LoVo (cell line): ENCODE results near the gene ZSWIM6.
"Not testable (repeated sequence)": the region's sequence is repeated elsewhere in the genome, so short reads cannot be mapped to it uniquely, and the experiment has no call there.

ENCODE experiments used
- DNase-seq: peaks from one replicate; pipeline ENCODE4 v3.0.0-alpha.2; 2016; ENCODE audit warnings: low spot score

Gene ZSWIM6

DNA sequence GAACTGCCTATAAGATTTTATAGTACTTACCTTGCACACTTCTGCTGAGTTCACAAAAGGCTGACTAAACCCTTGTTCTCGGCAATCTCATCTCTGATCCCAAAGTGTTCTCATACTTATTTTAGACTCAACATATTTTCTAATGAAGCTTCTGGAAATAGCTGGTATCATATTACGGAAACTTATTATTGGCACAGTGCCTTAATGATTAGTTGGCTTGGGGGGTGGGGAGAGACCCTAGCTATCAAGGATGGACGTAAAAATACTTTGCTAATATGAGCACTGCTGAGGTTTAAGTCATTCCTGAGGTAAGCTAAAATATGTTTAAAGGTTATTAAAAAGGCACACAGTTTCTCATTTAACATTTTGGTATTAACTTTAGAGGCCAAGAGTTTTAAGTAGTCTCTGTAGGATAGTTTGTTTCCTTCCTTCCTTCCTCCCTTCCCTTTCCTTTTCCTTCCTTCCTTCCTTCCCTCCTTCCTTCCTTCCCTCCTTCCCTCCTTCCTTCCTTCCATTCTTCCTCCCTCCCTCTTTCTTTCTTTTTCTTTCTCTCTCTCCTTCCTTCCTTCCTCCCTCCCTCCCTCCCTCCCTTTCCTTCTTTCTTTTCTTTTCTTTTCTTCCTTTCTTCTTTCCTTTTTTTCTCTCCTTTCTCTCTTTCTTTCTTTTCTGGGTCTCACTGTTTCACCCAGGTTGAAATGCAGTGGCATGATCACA lies 31.5 kb downstream of the ZSWIM6 start:
- DNase-seq, result no peak

DNA sequence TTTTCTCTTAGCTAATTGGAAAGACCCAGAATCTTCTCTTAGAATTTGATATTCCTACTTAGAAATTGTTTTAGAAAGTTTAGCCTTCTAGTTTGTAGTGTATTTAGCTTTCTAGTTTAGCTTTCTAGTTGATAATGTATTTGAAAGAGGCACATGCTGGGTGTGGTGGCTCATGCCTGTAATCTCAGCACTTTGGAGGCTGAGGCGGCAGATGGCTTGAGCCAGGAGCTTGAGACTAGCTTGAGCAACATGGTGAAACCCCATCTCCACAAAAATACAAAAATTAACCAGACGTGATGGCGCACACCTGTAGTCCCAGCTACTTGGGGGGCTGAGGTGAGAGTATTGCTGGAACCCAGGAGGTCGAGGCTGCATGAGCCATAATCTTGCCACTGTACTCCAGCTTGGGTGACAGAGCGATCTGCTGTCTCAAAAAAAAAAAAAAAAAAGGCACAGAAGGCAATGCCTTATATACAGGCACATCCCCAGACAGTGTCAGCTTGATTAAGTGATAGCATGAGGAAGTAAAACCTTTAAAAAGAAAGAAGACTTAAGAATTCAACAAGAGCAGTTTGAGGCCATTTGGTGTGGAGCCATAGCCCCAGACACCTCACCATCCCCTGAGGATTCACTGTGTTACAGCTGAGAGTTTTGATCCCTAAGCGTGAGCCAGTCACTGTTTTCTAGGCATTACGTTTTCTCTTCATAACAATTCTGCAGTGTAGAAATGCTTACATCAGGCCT lies 34.6 kb downstream of the ZSWIM6 start:
- no peak for DNase-seq

DNA sequence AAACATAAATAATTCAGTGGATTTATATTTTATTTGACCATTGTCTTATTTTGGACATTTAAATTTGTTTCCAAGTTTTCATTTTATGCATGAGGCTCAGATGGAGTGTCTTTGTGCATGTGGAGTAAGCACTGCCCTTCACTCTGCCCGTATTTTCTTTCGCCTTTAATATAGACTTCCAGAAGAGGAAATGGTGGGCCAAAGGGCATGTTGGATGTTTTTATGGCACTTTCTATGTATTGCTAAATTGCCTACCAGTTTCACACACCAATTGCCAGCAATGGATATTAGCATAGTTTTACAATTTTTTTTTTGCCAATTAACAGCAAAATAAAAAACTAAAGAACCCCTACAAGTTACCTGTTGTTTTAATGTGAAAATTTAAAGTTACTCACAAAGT lies 38.4 kb downstream of the ZSWIM6 start:
- DNase-seq, result no peak

DNA sequence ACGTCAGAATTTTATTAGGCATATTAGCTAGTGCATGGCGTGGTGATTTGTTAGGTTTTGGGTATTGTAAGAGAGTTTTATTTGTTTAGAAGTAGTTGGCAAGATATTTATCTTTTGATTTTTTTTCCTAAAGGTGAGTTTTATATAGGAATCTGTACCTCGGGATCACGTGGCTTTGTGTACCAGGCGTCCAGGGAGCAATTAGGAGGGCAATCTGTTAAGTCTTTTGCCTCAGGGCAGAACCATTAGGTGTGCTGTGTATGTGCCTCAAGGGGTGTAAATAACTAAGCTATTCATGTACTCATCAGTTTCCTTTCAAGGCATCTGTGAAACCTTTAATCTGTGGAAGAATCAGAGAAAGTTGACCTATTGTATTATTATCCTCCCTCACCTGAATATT lies 39.4 kb downstream of the ZSWIM6 start:
- DNase-seq, result peak; percentile 18

DNA sequence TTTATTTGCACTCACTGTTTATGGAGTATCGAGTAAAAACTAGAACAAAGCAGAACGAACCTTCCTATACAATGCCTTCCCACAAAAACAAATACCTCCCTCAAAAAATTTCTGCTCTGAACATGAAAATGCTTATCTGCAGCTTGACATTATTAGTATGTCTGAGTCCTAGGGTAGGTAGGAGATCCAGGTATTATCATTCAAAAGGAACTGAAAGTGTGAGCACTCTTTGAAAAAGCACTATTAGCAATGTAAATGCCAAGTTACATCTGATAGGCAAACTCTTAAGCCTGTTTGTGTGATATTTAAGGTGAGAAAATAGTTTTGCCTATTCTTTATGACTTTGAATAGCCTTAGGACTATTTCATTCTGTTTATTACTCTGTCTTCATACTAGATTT lies 47.6 kb downstream of the ZSWIM6 start:
- no peak for DNase-seq

DNA sequence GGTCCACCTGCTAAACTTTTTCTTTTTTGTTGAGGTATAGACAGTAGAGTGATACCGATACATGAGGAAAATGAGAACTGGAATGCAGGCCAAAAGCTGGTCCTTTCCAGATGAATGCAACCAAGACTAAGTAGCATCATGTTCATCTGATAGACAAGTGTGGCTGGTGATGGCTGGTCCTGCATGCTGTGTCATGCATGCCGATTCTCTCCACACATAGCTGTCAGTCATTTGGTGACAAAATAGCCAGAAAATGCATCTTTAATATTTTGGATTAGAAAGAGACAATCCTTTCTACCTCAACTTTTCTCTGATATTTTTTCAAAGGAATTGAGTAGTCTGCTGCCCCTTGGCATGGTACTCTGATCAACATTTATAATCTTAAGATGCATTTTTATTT lies 49.9 kb downstream of the ZSWIM6 start:
- no peak for DNase-seq

DNA sequence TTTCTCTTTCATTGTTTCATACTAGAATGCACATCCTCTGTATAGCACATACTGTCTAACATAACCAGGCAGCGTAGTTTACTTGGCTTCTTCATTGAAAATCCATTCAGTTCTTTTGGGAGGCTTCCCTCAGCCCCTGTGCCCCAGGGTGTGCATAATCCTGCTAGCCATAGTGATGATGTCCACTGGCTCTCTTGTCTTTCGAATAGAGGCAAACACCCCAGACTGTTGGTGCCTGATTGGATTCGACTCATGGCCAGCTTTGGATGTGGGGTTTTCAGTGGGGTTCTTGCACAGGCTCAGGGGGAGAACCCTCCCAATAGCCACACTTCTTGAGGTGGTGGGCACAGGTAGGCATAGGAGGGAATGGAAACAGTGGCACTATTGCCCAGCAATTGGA lies 53.6 kb downstream of the ZSWIM6 start:
- DNase-seq, result no peak

DNA sequence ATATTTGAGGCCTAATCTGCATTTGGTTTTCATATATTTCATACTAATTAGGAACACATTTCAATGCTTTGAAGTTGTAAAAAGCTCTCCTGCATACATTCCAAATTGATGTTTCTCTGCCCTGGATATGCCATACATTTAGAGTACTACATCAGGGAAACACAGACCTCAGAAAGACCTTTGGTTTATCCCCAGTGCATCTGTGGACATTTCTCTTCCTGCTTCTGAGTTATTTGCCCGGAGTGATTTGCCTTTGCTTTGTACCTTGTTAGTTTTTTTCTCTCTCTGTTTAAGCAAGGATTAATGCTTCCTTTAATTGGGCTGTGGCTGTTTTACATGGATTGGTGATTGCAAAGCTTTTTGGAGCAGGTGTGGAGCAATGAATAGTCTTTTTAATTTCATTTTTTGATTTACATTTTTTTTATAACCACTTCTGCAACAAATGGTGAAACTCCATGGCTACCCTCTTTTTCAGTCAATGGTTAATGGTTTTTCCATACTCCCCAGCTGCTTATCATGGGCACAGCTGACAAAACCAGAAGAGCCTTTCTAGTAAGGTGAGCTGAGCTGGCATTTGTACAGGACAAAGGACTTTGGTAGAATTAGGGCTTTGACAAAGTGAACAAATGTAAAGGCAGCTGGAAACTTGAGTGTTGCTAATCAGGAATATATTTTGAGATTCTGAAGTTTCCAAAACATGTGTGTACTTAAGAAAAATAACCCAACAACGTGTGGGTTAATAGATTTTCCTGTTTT lies 54.2 kb downstream of the ZSWIM6 start:
- no peak for DNase-seq

DNA sequence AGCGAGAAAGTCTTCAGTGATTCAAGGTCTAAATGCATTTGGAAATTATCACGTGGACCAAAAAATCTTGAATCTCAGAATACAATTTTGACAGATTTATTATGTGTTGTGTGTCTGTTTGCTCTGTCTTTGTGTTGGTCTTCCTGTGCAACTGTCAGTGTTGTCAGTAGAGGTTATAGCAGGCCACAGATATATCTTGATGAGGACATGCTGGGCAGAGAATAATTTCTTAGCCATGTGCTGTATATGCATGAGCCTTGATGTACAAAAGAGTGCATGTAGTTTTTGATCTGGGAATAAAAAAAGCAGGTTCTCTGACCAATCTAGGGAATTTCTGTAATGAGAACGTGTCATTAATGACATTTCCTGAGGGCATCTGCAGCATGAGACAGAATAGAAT lies 57.6 kb downstream of the ZSWIM6 start:
- DNase-seq, result no peak

DNA sequence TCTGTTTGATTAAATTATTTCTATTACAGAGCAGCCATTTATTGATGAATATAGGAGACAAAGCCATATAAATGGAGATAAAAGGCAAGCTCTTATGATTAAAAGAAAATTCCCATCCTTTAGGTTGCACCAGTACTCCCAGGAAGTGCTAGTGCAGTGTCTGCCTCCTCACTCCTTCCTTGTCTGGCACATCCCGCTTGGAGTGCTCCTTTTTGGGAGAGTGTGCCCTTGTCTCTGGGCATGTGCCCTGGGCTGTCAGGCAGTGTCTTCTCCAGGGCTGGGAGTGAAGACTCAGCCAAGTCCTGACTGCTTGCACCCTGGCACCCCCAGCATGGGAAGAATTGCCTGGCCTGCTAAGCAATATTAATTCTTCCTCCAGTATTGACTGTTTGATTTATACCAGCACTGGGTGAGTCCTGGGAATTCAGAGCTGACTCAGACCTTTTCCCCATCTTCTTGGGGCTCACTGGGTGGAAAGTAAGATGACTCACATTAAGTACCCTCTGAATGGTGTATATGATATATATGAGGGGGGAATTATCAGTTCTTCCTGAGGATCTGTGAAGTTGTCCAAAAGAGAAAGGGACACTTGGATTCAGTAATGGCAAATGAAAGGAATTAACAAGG lies 62.1 kb downstream of the ZSWIM6 start:
- no peak for DNase-seq

DNA sequence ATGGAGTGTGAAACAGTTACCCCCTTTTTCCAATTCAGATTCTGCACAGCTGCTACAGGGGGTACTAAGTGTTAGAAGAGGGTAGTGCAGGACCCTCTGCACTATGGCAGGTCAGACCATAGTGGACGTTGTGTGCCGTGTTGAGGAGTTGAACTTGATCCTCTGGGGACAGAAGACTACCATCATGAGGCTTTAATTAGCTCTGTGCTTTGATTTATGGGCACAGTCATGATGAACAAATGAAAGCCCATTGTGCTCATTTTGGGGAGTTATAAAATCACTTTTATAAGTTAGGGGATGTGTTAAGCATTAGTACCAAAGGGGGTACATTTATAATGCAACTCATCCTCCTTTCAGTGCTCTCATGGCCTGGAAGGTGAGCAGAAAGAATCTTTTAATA lies 62.7 kb downstream of the ZSWIM6 start:
- DNase-seq, result no peak

DNA sequence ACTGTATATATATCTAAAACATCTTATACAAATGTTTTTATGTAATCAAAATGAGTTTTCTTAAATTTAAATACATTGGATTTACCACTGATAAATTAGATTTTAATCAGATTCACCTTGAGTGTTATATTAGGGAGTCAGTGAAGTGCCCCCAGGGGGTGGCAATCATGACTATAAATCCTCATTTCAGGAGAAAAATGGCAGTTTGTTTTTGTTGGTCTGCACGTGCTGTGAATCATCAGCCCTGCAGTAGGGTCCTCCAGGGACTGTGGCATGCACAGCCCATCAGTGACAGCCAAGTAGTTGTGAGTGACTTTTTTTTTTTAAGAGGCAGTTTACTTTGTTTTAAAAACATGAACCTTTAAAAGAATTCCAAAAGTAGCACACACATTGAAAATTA lies 65.2 kb downstream of the ZSWIM6 start:
- DNase-seq, result no peak

DNA sequence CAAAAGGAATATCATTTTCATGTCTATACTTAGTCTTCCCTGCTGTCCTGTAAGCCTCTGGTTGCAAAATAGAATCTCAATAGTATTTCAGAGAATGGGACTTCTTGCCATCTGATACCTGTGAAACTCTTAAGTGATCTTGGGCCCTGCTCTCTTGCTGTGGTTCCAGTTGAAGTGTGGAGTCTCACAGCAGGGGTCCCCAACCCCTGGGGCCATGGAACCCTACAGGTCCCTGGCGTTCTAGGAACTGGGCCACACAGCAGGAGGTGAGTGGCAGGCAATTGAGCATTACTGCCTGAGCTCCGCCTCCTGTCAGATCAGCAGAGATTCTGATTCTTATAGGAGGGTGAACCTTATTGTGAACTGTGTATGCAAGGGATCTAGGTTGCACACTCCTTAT lies 65.9 kb downstream of the ZSWIM6 start:
- DNase-seq, result no peak

DNA sequence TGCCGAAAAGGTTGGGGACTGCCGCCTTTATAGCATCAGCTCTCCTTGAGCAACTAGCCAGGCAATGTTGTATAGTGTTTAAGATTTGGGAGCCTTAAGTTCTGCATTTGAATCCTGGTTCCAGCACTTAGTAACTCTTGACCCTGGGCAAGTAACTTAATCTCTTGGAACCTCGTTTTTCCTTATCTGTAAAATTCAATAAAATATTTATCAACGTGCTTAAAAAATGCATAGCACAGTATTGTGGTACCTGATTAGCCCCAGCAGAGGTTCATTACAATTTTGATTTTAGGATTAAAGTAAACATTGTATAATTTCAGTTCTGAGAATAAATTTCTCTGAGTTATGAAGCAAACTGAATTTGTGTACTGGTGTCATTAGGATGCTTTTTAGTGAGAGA lies 66.4 kb downstream of the ZSWIM6 start:
- no peak for DNase-seq

DNA sequence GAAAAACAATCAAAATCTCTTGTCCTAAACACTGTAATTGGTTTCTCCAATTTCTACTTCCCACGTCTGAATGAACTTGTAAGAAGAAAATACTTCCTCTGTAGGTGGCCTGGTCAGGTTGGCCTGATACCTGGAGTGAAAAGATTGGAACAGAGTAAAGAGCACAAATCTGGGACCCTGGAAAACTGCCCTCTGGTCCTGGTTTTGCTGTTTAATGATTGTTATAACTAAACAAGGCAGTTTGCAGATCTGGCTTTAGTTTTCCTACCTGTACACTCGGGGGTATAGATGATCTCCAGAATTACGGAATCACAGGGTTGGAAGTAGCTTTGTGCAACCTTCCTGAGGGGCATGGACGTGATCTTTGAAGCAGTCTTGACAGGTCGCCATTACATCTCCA lies 67.6 kb downstream of the ZSWIM6 start:
- DNase-seq, result no peak

DNA sequence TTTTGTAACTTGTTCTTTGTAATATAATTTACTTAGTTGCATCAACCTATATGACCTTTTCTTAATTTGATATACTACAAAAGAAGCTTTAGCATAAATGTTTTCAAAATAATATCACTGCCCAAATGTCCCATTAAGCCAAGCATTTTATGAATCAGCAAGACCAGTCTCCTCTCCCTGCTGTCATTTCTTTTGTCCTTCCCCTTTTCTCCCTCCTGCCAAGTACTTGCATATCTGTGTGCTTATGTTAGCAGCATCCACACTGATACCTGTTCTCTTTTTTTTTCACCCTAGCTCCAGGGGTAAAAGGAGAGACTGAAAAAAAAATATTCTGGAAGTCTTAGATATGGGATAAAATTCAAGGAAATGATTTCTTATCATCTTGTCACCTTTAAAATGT lies 69.7 kb downstream of the ZSWIM6 start:
- DNase-seq, result no peak

DNA sequence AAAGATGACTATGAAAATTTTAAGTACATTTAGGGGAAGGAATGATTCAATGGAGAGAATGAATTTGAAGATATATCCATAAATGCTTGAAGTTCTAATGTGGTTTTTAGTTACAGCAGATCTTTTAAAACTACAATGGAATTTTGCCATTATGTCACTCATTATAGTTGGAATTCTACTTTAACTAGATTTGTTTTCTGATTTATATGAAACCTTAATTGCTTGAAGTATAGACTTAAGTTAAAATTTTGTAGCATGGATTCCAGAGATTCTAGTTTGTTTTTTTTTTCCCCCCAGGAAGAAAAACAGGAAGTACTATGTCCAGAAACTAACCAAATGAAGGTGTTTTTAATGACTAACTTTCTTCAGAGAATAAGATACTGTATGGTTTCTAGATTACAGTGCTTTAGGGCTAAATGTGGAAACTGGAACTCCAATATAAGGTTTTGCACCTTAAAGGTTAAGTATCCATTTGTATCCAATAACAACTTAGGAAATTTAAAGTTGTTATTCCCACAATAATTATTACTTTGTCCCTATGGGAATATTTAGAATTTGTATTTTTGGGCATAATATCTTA lies 70.3 kb downstream of the ZSWIM6 start:
- no peak for DNase-seq

DNA sequence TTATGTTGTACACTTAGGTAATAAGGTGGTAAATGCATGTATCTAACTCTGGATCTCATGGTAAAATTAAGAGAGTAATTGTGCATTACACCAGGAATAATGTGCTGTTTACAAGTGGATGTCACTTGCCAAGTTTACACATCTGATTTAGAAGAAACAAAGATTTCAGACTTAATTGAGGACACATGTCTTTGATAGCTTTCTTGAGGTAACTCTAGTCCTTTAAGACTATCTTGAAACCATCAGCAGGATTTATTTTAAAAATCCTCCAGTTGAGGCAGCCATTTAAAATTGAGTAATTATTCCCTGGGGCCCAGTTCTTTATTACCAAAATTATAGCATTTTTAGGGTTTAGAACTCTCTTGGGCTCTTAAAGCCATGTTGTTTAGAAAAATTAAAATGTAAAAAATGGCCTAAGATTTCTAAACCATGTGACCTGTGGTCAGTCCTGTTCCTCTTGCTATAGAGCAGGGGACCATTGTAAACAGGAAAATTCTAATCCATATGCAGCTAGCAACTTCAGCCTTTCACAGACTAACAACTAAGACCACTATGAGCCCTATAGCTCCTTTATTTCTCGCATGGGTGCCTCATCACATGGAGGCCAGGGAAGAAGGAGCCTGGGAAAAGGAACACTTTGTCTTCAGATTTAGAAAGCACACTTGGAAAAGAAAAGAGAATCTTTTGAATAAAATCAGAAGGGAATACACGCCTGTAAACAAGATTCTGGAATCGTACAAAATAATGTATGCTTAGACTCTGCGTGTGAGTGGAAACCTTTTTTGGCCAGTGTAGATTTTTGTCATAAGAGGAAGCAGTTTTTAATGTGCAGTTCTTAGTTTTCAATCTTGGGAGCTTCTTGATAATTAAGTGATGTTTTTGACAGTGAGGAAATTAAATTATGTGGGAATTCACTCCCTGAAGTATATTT lies 71.2 kb downstream of the ZSWIM6 start:
- no peak for DNase-seq

DNA sequence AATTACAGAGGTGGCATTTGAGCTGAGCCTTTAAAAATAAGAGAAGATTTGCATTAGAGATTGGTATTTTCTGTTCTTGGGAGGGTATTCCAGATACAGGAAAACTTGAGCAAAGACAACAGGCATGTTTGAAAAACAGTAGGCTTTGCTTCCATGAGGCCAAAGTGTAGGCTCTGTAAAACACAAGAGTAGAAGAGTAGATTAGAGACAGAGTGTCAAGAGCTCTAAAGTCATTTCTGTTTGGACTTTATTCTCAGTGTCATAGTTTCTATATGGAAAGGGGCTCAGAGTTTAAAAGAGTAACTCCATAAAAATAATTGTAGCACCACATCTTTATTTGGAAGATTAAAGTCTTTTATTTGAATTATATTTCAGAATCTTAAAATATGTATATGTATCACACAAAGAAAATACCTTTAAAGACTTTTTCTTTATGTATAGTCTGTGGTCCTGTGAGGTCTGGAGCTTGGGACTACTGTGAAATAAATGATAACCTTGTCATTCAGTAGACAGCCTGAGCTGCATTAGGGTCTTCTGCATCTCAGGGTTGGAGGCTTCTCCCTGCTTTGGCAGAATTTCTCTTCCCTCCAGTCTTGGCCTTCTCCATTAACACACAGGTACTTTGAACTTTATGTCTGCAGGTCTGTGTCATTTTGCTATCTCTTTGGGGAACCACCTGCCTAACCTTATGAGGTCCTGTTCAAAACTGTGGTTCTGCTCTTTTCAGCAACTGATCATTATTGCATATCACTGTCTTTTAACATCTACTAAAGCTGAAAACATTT lies 73.6 kb downstream of the ZSWIM6 start:
- DNase-seq, result no peak

DNA sequence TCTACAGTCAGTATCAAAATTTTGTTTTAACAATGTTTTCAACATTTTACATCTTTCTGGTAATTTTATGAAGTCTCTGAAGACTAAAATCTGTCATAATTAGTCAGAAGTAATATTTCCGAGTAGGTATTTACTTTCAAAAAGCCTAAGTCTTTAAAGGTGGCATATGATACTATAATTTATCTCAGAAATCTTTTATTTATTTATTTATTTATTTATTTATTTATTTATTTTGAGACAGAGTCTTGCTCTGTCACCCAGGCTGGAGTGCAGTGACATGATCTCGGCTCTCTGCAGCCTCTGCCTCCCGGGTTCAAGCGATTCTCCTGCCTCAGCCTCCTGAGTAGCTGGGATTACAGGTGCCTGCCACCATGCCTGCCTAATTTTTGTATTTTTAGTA lies 74.4 kb downstream of the ZSWIM6 start:
- DNase-seq, result not testable (repeated sequence)
